Measurements from ENCODE around the gene SCTR. TPM values are rescaled to one million over a fixed set of nuclear protein-coding genes. Genes with fewer than 3 reads are reported as not detected.

The SCTR gene
- total and polyA plus RNA-seq, 2 of the 13 experiments (the other 11 are each of a cell fraction or from before 2014, with no cell fraction given) = not detected

GRCh38 chr2:119407430-119408220 lies 116.7 kb downstream of the SCTR start (continued):
- no peak for TF ChIP-seq REST (IDR thresholded peaks at IDR 0.05; ENCODE audit: borderline replicate concordance in 1 of 2, low read depth in 1 of 2, low read length in 2 of 2)
- TF ChIP-seq CREB3 (CRISPR knock-in tag; IDR thresholded peaks at IDR 0.05) = no peak
- no peak for TF ChIP-seq KLF15 (CRISPR knock-in tag; IDR thresholded peaks at IDR 0.05; ENCODE audit: borderline replicate concordance)
- TF ChIP-seq SRSF1 (optimal IDR thresholded peaks at IDR 0.05; ENCODE audit: low read depth, low read length) = no peak
- no peak for TF ChIP-seq TFDP1 (CRISPR knock-in tag; IDR thresholded peaks at IDR 0.05; ENCODE audit: borderline replicate concordance)
- TF ChIP-seq ZNF646 (CRISPR knock-in tag; IDR thresholded peaks at IDR 0.05) = no peak
- TF ChIP-seq FOXM1 (CRISPR knock-in tag; IDR thresholded peaks at IDR 0.05) = no peak
- no peak for TF ChIP-seq TEF (CRISPR knock-in tag; IDR thresholded peaks at IDR 0.05)
- no peak for TF ChIP-seq SRY (CRISPR knock-in tag; IDR thresholded peaks at IDR 0.05)
- TF ChIP-seq YY1 (IDR thresholded peaks at IDR 0.05; ENCODE audit: insufficient read depth, insufficient replicate concordance, low read depth, low read length) = no peak
- peak; percentile 43; the same call in 1 of the 2 replicates for TF ChIP-seq ZNF580 (CRISPR knock-in tag; IDR thresholded peaks at IDR 0.05; ENCODE audit: borderline replicate concordance, low read depth)
- no peak for TF ChIP-seq ZNF564 (CRISPR knock-in tag; IDR thresholded peaks at IDR 0.05)
- TF ChIP-seq SKI (IDR thresholded peaks at IDR 0.05; ENCODE audit: partially characterized antibody) = peak; percentile 32
- TF ChIP-seq BHLHE40 (IDR thresholded peaks at IDR 0.05; ENCODE audit: low read length) = no peak
- no peak for TF ChIP-seq NR2F2 (IDR thresholded peaks at IDR 0.05; ENCODE audit: borderline replicate concordance, low read depth)
